GM23248 (cell line): Measurements from ENCODE around the gene CLECL1. TPM values are rescaled to one million over a fixed set of nuclear protein-coding genes. Genes with fewer than 3 reads are reported as not detected.

Source experiments
- DNase-seq: peaks from one replicate; pipeline ENCODE4 v3.0.0-alpha.2; 2015
- H2AFZ ChIP-seq: fragments of 200-600 bp; sonication (generic); 2 replicates; pipeline ENCODE4 v1.6.1; 2016; ENCODE audit warnings: antibody characterized with exemption
- H3F3A ChIP-seq: fragments of 200-600 bp; sonication (generic); 2 replicates; pipeline ENCODE4 v1.6.1; 2016; ENCODE audit warnings: mild to moderate bottlenecking, antibody characterized with exemption, mixed run types; ENCODE audit not compliant: insufficient read depth
- H3K27ac ChIP-seq: fragments of 200-600 bp; sonication (generic); 2 replicates; pipeline ENCODE4 v1.5.1; 2016; ENCODE audit warnings: mild to moderate bottlenecking
- H3K27me3 ChIP-seq: fragments of 200-600 bp; sonication (generic); replicated peaks from 2 replicates; pipeline ENCODE4 v1.6.1; 2016; ENCODE audit warnings: mild to moderate bottlenecking; ENCODE audit not compliant: insufficient read depth
- H3K36me3 ChIP-seq: fragments of 200-600 bp; sonication (generic); 2 replicates; pipeline ENCODE4 v1.6.1; 2016; ENCODE audit warnings: low read depth, mild to moderate bottlenecking
- H3K4me1 ChIP-seq: fragments of 200-600 bp; sonication (generic); 2 replicates; pipeline ENCODE4 v1.6.1; 2016; ENCODE audit warnings: mild to moderate bottlenecking; ENCODE audit not compliant: insufficient read depth
- H3K4me2 ChIP-seq: fragments of 200-600 bp; sonication (generic); one replicate; pipeline ENCODE4 v1.6.1; 2016; ENCODE audit warnings: mild to moderate bottlenecking; ENCODE audit not compliant: unreplicated experiment
- H3K4me3 ChIP-seq: fragments of 200-600 bp; sonication (generic); 2 replicates; pipeline ENCODE4 v1.5.1; 2016; ENCODE audit warnings: mild to moderate bottlenecking
- H3K79me2 ChIP-seq: fragments of 200-600 bp; sonication (generic); 2 replicates; pipeline ENCODE4 v1.6.1; 2016; ENCODE audit warnings: mild to moderate bottlenecking; ENCODE audit not compliant: insufficient read depth
- H3K9ac ChIP-seq: fragments of 200-600 bp; sonication (generic); 2 replicates; pipeline ENCODE4 v1.6.1; 2016; ENCODE audit warnings: mild to moderate bottlenecking
- H3K9me2 ChIP-seq: fragments of 200-600 bp; sonication (generic); 2 replicates; pipeline ENCODE4 v1.6.1; 2016; ENCODE audit warnings: mixed run types, mild to moderate bottlenecking, moderate library complexity; ENCODE audit not compliant: insufficient read depth
- H3K9me3 ChIP-seq: fragments of 200-600 bp; sonication (generic); one replicate; pipeline ENCODE4 v1.6.1; 2017; ENCODE audit warnings: low read depth
- H4K20me1 ChIP-seq: fragments of 200-600 bp; sonication (generic); 2 replicates; pipeline ENCODE4 v1.6.0; 2016; ENCODE audit not compliant: insufficient read depth
- EZH2 ChIP-seq: fragments of 200-600 bp; sonication (generic); IDR thresholded peaks from 2 replicates; pipeline ENCODE4 v1.6.1; 2018; ENCODE audit warnings: antibody characterized with exemption, mild to moderate bottlenecking; ENCODE audit not compliant: insufficient read depth, poor library complexity, severe bottlenecking
- EZH2phosphoT487 ChIP-seq: fragments of 200-600 bp; sonication (generic); IDR thresholded peaks from 2 replicates; pipeline ENCODE4 v1.6.1; 2018; ENCODE audit warnings: antibody characterized with exemption, moderate library complexity, mild to moderate bottlenecking, low read depth; ENCODE audit not compliant: insufficient read depth
- WGBS, 2 experiments: methylation state at CpG; one replicate each; pipeline ENCODE4 v1.1.6; 2015 to 2017; ENCODE audit warnings: low lambda C conversion rate in 2 of 2, low coverage in 1 of 2; ENCODE audit errors: missing lambda C conversion rate in 2 of 2; 5-methylcytosine and 5-hydroxymethylcytosine counted together
- in situ Hi-C: fragments of 300-500 bp; cut with MboI; formaldehyde crosslinking; loops from 2 replicates; pipeline ENCODE4 v1.15.0; 2020
- polyA plus RNA-seq: library from polyadenylated mRNA; unstranded; fragments of >200 nt; fragmentation: Nextera tagmentation; extraction: Ambion mirVana; gene quantifications from 2 replicates; pipeline ENCODE4 v1.2.1, GENCODE V29; 2016
- total RNA-seq: library from RNA; depleted of rRNA; stranded (reverse); fragments of >200 nt; shearing (Covaris generic); gene quantifications from 2 replicates; pipeline ENCODE4 v1.2.3, GENCODE V29; 2014

The CLECL1 gene
- total and polyA plus RNA-seq, 2 experiments from 2014 or later = not detected

GRCh38 chr12:9773216-9773877 lies 40.5 kb upstream of the CLECL1 start:
- no peak overlapping the region for H3K27ac ChIP-seq
- no peaks in the 10 kb centered on the region for H3K9me3 ChIP-seq
- H3K4me1 ChIP-seq = no peaks in the 10 kb centered on the region
- no peak overlapping the region for H2AFZ ChIP-seq
- no peak overlapping the region for H3K4me2 ChIP-seq
- H3K36me3 ChIP-seq = no peaks in the 10 kb centered on the region
- TF ChIP-seq EZH2 (no peak), EZH2phosphoT487 (no peak)
- in situ Hi-C loops = no loop called here
- no peaks in the 10 kb centered on the region for H4K20me1 ChIP-seq
- peaks cover 5% of the 10 kb centered on the region; the same call in 1 of the 2 replicates for H3K27me3 ChIP-seq
- H3F3A ChIP-seq = no peaks in the 10 kb centered on the region
- WGBS, 2 experiments = 41 to 42% methylated on average over 2 of the region's 2 CpGs
- no peaks in the 10 kb centered on the region for H3K79me2 ChIP-seq
- H3K4me3 ChIP-seq = no peak overlapping the region
- no peak overlapping the region for H3K9ac ChIP-seq
- DNase-seq = no peak
- no peaks in the 10 kb centered on the region for H3K9me2 ChIP-seq

DNA sequence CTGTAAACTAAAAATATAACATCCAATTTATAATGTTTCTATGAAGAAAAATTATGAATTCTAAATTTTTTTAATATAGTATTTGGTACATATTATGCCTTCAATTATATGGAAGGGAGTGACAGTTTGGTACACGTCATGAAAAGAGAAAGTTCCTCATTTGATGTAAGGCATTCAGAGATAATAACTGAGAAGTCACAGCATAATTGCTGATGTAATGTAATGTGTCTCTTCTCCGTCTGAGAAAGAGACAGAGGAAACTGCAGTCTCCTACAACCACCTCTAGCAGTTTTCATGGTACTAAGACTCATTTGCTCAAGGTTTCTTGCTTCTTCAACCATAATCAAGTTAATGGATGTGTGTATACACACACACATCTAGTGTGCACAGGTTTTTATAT lies 30.1 kb upstream of the CLECL1 start:
- H3K9me3 ChIP-seq = no peaks in the 10 kb centered on the region
- H3K79me2 ChIP-seq = no peaks in the 10 kb centered on the region
- no peak overlapping the region for H3K27ac ChIP-seq
- no peak overlapping the region for H3K4me2 ChIP-seq
- H2AFZ ChIP-seq = no peak overlapping the region
- TF ChIP-seq EZH2 (no peak), EZH2phosphoT487 (no peak)
- H4K20me1 ChIP-seq = no peaks in the 10 kb centered on the region
- H3K4me1 ChIP-seq = no peaks in the 10 kb centered on the region
- 27 to 34% methylated on average over 2 of the region's 2 CpGs for WGBS, 2 experiments
- H3K9ac ChIP-seq = no peak overlapping the region
- no peak overlapping the region for H3K4me3 ChIP-seq
- peaks cover 15% of the 10 kb centered on the region; the same call in 1 of the 2 replicates for H3K27me3 ChIP-seq
- in situ Hi-C loops = no loop called here
- no peak for DNase-seq
- no peaks in the 10 kb centered on the region for H3K9me2 ChIP-seq
- H3F3A ChIP-seq = no peaks in the 10 kb centered on the region
- H3K36me3 ChIP-seq = no peaks in the 10 kb centered on the region

DNA sequence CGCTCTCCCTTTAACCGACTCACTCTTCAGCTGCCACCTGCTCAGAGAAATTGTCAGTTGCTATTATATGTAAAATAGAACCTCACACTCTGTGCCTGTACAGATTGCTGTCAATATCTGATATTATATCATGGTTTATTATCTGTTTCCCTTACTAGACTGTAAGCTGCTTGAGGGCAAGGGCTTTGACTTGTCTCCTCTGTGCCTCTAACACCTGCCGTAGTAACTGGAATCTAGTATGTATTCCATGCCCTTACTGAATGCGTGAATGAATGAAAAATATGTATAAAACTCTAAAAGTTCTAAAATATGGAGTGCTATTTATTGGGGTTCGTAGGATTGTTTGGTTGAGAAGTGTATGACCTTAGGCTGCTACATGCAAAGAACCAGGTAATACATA lies 29.5 kb upstream of the CLECL1 start:
- no peaks in the 10 kb centered on the region for H3K79me2 ChIP-seq
- no peak overlapping the region for H3K9ac ChIP-seq
- TF ChIP-seq EZH2 (no peak), EZH2phosphoT487 (no peak)
- H3K27me3 ChIP-seq = peaks cover 15% of the 10 kb centered on the region; the same call in 1 of the 2 replicates
- in situ Hi-C loops = no loop called here
- 64 to 67% methylated on average over 5 of the region's 5 CpGs for WGBS, 2 experiments
- no peaks in the 10 kb centered on the region for H3K36me3 ChIP-seq
- no peaks in the 10 kb centered on the region for H3F3A ChIP-seq
- no peaks in the 10 kb centered on the region for H3K9me3 ChIP-seq
- no peaks in the 10 kb centered on the region for H3K4me1 ChIP-seq
- H3K4me3 ChIP-seq = no peak overlapping the region
- no peak for DNase-seq
- H3K27ac ChIP-seq = no peak overlapping the region
- H3K9me2 ChIP-seq = no peaks in the 10 kb centered on the region
- H4K20me1 ChIP-seq = no peaks in the 10 kb centered on the region
- no peak overlapping the region for H3K4me2 ChIP-seq
- no peak overlapping the region for H2AFZ ChIP-seq

- Histone ChIP-seq H2AFZ (no peak overlapping the region), H3K4me1 (no peaks in the 10 kb centered on the region), H3K4me2 (no peak overlapping the region)
Measured at GRCh38 chr12:9761419-9761781, 28.5 kb upstream of the CLECL1 start.

More at GRCh38 chr12:9761419-9761781, 28.5 kb upstream of the CLECL1 start:
- Histone ChIP-seq H3K4me3 (no peak overlapping the region), H3K27me3 (peaks cover 15% of the 10 kb centered on the region; the same call in 1 of the 2 replicates), H3K27ac (no peak overlapping the region), H3K79me2 (no peaks in the 10 kb centered on the region), H3F3A (no peaks in the 10 kb centered on the region), H3K9ac (no peak overlapping the region), H4K20me1 (no peaks in the 10 kb centered on the region), H3K9me3 (no peaks in the 10 kb centered on the region), H3K36me3 (no peaks in the 10 kb centered on the region), H3K9me2 (no peaks in the 10 kb centered on the region)
- no peak for TF ChIP-seq EZH2phosphoT487
- no peak for DNase-seq
- in situ Hi-C loops = no loop called here
- 46 to 48% methylated on average over 4 of the region's 4 CpGs for WGBS, 2 experiments
